ENCODE data around the gene HNRNPF.

GRCh38 chr10:43420369-43421200, 11.6 kb upstream of the HNRNPF start:
- TF ChIP-seq POLR2A (IDR thresholded peaks at IDR 0.05; ENCODE audit: low read length) (peak; percentile 83), GATA1 (IDR thresholded peaks at IDR 0.05; ENCODE audit: low read depth, low read length) (no peak)
